K562 (cell line): Measurements from ENCODE around the gene GMEB2. TPM values are rescaled to one million over a fixed set of nuclear protein-coding genes. Genes with fewer than 3 reads are reported as not detected.

Experiments used
- ATAC-seq: fragments of 200-7000 bp; cut with Tn5 transposase; 3 replicates; pipeline ENCODE4 v1.9.1; 2020; ENCODE audit warnings: moderate library complexity
- BruUV-seq: library from RNA; stranded (reverse); fragments of 400-500 nt; replicated peaks from 2 replicates; lab custom pipeline; 2021; lab: Mats Ljungman, UMichigan
- CTCF ChIA-PET: fragments of 300-600 bp; formaldehyde crosslinking; extraction: SDS; loops from one replicate; lab custom pipeline; 2021; ENCODE audit warnings: low intra/inter-chr PET ratio; lab: Yijun Ruan, JAX
- POLR2A ChIA-PET: fragments of 300-600, 350-650 bp; sonication (Branson Sonifier 250); formaldehyde crosslinking; extraction: SDS; loops from one replicate; lab custom pipeline; 2021; ENCODE audit warnings: antibody characterized with exemption, inconsistent platforms; lab: Yijun Ruan, JAX
- DNase-seq, 4 experiments: peaks; one replicate each; pipeline versions ENCODE4 v3.0.0 to v3.0.0-alpha.2; 2011 to 2018; ENCODE audit warnings: low spot score in 3 of 4, mixed read lengths in 3 of 4; ENCODE audit errors: extremely low read depth in 1 of 4
- FAIRE-seq: peaks from 2 replicates; lab custom pipeline; 2011; peaks lifted over from hg19 to GRCh38; lab: Jason Lieb, UNC
- H2AFZ ChIP-seq: 2 replicates; pipeline ENCODE4 v1.6.0; 2011; ENCODE audit warnings: low read depth, low read length, control low read depth, inconsistent platforms
- H3K27ac ChIP-seq: fragments of 200-600 bp; 3 replicates; pipeline ENCODE4 v1.8.0; 2011; ENCODE audit warnings: low read depth, mild to moderate bottlenecking, control low read depth, inconsistent platforms, low read length, moderate library complexity, mixed read lengths; ENCODE audit errors: extremely low read depth
- H3K27me3 ChIP-seq, 2 experiments: fragments of 300-600 bp in 1 of 2; 2 replicates in 1 of 2; 3 replicates in 1 of 2; pipeline versions ENCODE4 v1.6.0 to v1.8.0; 2011; ENCODE audit warnings: inconsistent platforms in 2 of 2, low read length in 2 of 2, mild to moderate bottlenecking in 1 of 2, mixed read lengths in 1 of 2, moderate library complexity in 1 of 2; ENCODE audit not compliant: control insufficient read depth in 2 of 2, insufficient read depth in 2 of 2
- H3K36me3 ChIP-seq: fragments of 300-600 bp; 3 replicates; pipeline ENCODE4 v1.8.0; 2011; ENCODE audit warnings: mild to moderate bottlenecking, low read length, inconsistent platforms; ENCODE audit not compliant: control insufficient read depth, insufficient read depth
- H3K4me1 ChIP-seq, 2 experiments: fragments of 200-600 bp in 1 of 2; replicated peaks in 1 of 2; 2 replicates in 1 of 2; 3 replicates in 1 of 2; pipeline versions ENCODE4 v1.5.1 to v1.8.0; 2011; ENCODE audit warnings: inconsistent platforms in 2 of 2, low read length in 2 of 2, mild to moderate bottlenecking in 1 of 2, mixed read lengths in 1 of 2, moderate library complexity in 1 of 2; ENCODE audit not compliant: control insufficient read depth in 2 of 2, insufficient read depth in 2 of 2
- H3K4me2 ChIP-seq: 2 replicates; pipeline ENCODE4 v1.6.1; 2011; ENCODE audit warnings: low read length, control low read depth, inconsistent platforms, mixed read lengths; ENCODE audit not compliant: insufficient read depth
- H3K4me3 ChIP-seq: fragments of 200-600 bp; sonication (generic), shearing (Covaris generic); 2 replicates; pipeline ENCODE4 v1.5.1; 2016; ENCODE audit warnings: control low read depth, inconsistent platforms
- H3K79me2 ChIP-seq: fragments of 200-600 bp; 3 replicates; pipeline ENCODE4 v1.8.0; 2011; ENCODE audit warnings: low read length, inconsistent platforms; ENCODE audit not compliant: control insufficient read depth, insufficient read depth
- H3K9ac ChIP-seq, 2 experiments: 2 replicates each; pipeline versions ENCODE4 v1.6.0 to v1.6.1; 2011; ENCODE audit warnings: low read depth in 2 of 2, low read length in 2 of 2, control low read depth in 1 of 2, inconsistent platforms in 1 of 2, mild to moderate bottlenecking in 1 of 2, mixed read lengths in 1 of 2; ENCODE audit not compliant: insufficient read depth in 1 of 2
- H3K9me1 ChIP-seq: one replicate; pipeline ENCODE4 v1.6.0; 2011; ENCODE audit warnings: inconsistent platforms, mild to moderate bottlenecking, low read length, moderate library complexity; ENCODE audit not compliant: control insufficient read depth, insufficient read depth
- H3K9me3 ChIP-seq: replicated peaks from 2 replicates; pipeline ENCODE4 v1.5.1; 2011; ENCODE audit warnings: low read depth, low read length, inconsistent platforms; ENCODE audit not compliant: control insufficient read depth, insufficient read depth
- H4K20me1 ChIP-seq: replicated peaks from 2 replicates; pipeline ENCODE4 v1.6.1; 2011; ENCODE audit warnings: low read length, inconsistent platforms, mixed read lengths; ENCODE audit not compliant: control insufficient read depth, insufficient read depth
- CTBP1 ChIP-seq: fragments of 450-650 bp; IDR thresholded peaks from 2 replicates; pipeline ENCODE4 v1.6.1; 2016; ENCODE audit warnings: borderline replicate concordance
- ESRRB ChIP-seq: fragments of 250-450 bp; sonication (Bioruptor Pico); IDR thresholded peaks from 2 replicates; pipeline ENCODE4 v1.5.0; 2020; ENCODE audit warnings: mild to moderate bottlenecking, moderate library complexity, borderline replicate concordance
- L3MBTL2 ChIP-seq: fragments of 450-650 bp; IDR thresholded peaks from 2 replicates; pipeline ENCODE4 v1.6.1; 2016; ENCODE audit warnings: mild to moderate bottlenecking, moderate library complexity
- LEF1 ChIP-seq: fragments of 450-650 bp; IDR thresholded peaks from 2 replicates; pipeline ENCODE4 v1.6.1; 2016; ENCODE audit warnings: mild to moderate bottlenecking
- PHF21A ChIP-seq: fragments of 450-650 bp; IDR thresholded peaks from 2 replicates; pipeline ENCODE4 v1.6.1; 2017; ENCODE audit warnings: low read depth, borderline replicate concordance
- SOX6 ChIP-seq: fragments of 450-650 bp; IDR thresholded peaks from 2 replicates; pipeline ENCODE4 v1.6.1; 2014; ENCODE audit warnings: mild to moderate bottlenecking
- STAT5B ChIP-seq: fragments of 250-450 bp; sonication (Bioruptor Pico); IDR thresholded peaks from 2 replicates; pipeline ENCODE4 v1.8.0; 2021; ENCODE audit warnings: mild to moderate bottlenecking, inconsistent platforms
- ZFP36 ChIP-seq: fragments of 150-350 bp; IDR thresholded peaks from 2 replicates; pipeline ENCODE4 v1.6.1; 2018; ENCODE audit warnings: low read length, low read depth; ENCODE audit not compliant: partially characterized antibody
- ZNF197 ChIP-seq: fragments of 200-800 bp; sonication (Bioruptor generic); IDR thresholded peaks from 2 replicates; pipeline ENCODE4 v1.6.1; 2016; ENCODE audit warnings: low read depth, missing genetic modification characterization, missing compliant biosample characterization
- ZNF444 ChIP-seq: fragments of 250-450 bp; sonication (Bioruptor Pico); IDR thresholded peaks from 2 replicates; pipeline ENCODE4 v1.4.0; 2020; ENCODE audit warnings: mild to moderate bottlenecking, moderate library complexity
- ZNF79 ChIP-seq: fragments of 250-450 bp; sonication (Bioruptor Pico); IDR thresholded peaks from 2 replicates; pipeline ENCODE4 v1.4.0; 2020; ENCODE audit warnings: low read depth, mild to moderate bottlenecking, moderate library complexity
- WGBS: fragments of 100-300 bp; shearing (Covaris generic); methylation state at CpG from one replicate; pipeline ENCODE4 v1.1.6; 2016; ENCODE audit warnings: low coverage, mixed read lengths; ENCODE audit not compliant: insufficient coverage; ENCODE audit errors: missing lambda C conversion rate; 5-methylcytosine and 5-hydroxymethylcytosine counted together
- in situ Hi-C: fragments of 300-500 bp; cut with MboI; formaldehyde crosslinking; loops from 4 replicates; pipeline ENCODE4 v1.15.0; 2018; ENCODE audit warnings: inconsistent platforms, mixed read lengths
- intact Hi-C: fragments of 100-400 bp; cut with micrococcal nuclease; formaldehyde crosslinking; loops from 2 replicates; pipeline ENCODE4 v1.14.2; 2022
- polyA plus RNA-seq, 8 experiments: library from polyadenylated mRNA; depleted of rRNA in 4 of 8; stranded (reverse) in 5 of 8; unstranded in 3 of 8; fragments of >200 nt; fragmentation: Nextera tagmentation in 2 of 8; fragmentation: Illumina TruSeq in 1 of 8; extraction: Ambion mirVana in 2 of 8; extraction: Trizol in 1 of 8; gene quantifications; 2 replicates each; pipeline versions ENCODE4 v1.2.1 to v1.2.3, GENCODE V29; 2011 to 2014; ENCODE audit warnings: inconsistent platforms in 1 of 8, missing spikeins in 1 of 8
- total RNA-seq, 7 experiments: library from RNA; depleted of rRNA in 6 of 7; stranded (reverse); fragments of >200 nt in 6 of 7; fragmentation: Illumina TruSeq in 2 of 7; extraction: Trizol in 2 of 7; gene quantifications; 2 replicates each; pipeline versions ENCODE4 v1.2.1 to v1.2.3, GENCODE V29; 2011 to 2021; ENCODE audit warnings: low replicate concordance in 1 of 7
- TF ChIP-seq, protein P1 (sequence below): fragments of 450-650 bp; IDR thresholded peaks from 2 replicates; pipeline ENCODE4 v1.6.1; 2016
- TF ChIP-seq, protein P2 (sequence below): fragments of 450-650 bp; IDR thresholded peaks from 2 replicates; pipeline ENCODE4 v1.6.1; 2016; ENCODE audit warnings: mild to moderate bottlenecking

GMEB2 gene
- total and polyA plus RNA-seq, 9 of the 15 experiments (the other 6 are each of a cell fraction or from before 2014, with no cell fraction given) = 0.03 to 13.9 (median 6.3) TPM

DNA sequence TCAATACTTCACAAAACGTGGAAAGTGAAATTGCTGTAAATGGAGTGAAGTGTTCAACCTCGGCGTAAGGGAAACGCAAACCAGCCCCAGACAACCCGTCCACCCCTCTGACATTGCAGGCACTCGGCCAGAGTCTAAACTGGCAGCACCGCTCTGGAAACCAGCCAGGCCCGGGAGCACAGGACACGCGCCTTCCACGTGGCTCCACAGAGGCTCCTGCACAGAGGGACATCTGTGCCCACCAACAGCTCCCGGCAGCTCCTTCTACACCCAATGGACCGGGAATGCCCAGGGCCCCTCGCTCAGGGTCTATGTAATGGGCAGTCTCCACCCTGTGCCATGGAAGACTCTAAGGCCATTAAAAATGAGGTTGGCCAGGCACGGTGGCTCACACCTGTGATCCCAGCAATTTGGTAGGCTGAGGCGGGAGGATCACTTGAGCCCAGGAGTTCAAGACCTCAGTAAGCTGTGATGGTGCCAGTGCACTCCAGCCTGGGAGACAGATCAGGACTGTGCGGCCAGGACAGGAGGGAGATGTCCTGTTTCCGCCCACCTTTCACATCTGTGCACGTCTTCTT, 49.5 kb downstream of the GMEB2 start:
- BruUV-seq = no TSS peak
- Histone ChIP-seq H3K9me3 (no peaks in the 10 kb centered on the region), H4K20me1 (peaks cover 3% of the 10 kb centered on the region; the same call in 1 of the 2 replicates), H3K36me3 (no peaks in the 10 kb centered on the region), H3K9me1 (peaks cover 3% of the 10 kb centered on the region), H3K27ac (no peak overlapping the region), H3K9ac (no peak overlapping the region), H2AFZ (peak overlapping the region; percentile 55; the same call in 1 of the 2 replicates), H3K4me2 (no peak overlapping the region), H3K27me3 (no peaks in the 10 kb centered on the region), H3K4me1 (peaks cover 8 to 47% of the 10 kb centered on the region in 2 experiments), H3K4me3 (no peak overlapping the region), H3K79me2 (no peaks in the 10 kb centered on the region)
- intact Hi-C loops = no loop called here
- CTCF ChIA-PET = no interaction called here
- in situ Hi-C loops = no loop called here
- POLR2A ChIA-PET = interaction anchor here (0.8 to 1.3 kb wide), 2 partner anchors 10 to 34 kb away, joined by 3 read pairs; no protein-coding TSS in a partner anchor
- FAIRE-seq (no peak), ATAC-seq (no peak), DNase-seq (no peak)
- TF ChIP-seq PHF21A (no peak), SOX6 (no peak), ZNF79 (CRISPR knock-in tag) (no peak), ZFP36 (no peak)
- WGBS = 62% methylated on average over 19 of the region's 19 CpGs

DNA sequence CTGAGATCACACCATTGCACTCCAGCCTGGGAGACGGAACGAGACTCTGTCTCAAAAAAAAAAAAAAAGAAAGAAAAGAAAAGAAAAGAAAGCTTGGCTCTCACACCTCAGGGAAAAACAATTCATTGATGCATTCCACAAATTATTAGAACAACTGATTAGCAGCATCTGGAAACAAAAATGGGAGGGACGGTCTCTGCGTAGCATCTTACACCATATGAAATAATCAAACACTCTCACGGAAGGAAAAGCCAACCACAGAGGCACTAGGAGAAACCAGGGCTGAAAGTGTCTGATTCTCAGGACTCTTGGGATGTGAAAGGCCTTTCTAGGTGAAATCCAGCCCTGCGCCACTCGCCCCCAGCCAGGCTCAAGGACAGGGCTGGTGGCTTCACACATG, 50.6 kb downstream of the GMEB2 start:
- H3K9ac ChIP-seq = no peak overlapping the region
- no peaks in the 10 kb centered on the region for H3K27me3 ChIP-seq
- H3K4me3 ChIP-seq = no peak overlapping the region
- no peaks in the 10 kb centered on the region for H3K9me3 ChIP-seq
- H3K4me2 ChIP-seq = no peak overlapping the region
- in situ Hi-C loops = no loop called here
- WGBS = 51% methylated on average over 5 of the region's 7 CpGs
- intact Hi-C loops = no loop called here
- H4K20me1 ChIP-seq = peaks cover 3% of the 10 kb centered on the region; the same call in 1 of the 2 replicates
- no peaks in the 10 kb centered on the region for H3K79me2 ChIP-seq
- H3K36me3 ChIP-seq = no peaks in the 10 kb centered on the region
- peaks cover 8 to 54% of the 10 kb centered on the region in 2 experiments for H3K4me1 ChIP-seq
- no peak for FAIRE-seq
- ChIA-PET POLR2A (interaction anchor here (1.3 kb wide), 1 partner anchor 33 kb away, joined by 3 read pairs; no protein-coding TSS in a partner anchor), CTCF (no interaction called here)
- no peak for ATAC-seq
- peaks cover 3% of the 10 kb centered on the region for H3K9me1 ChIP-seq
- BruUV-seq = no TSS peak
- H3K27ac ChIP-seq = no peak overlapping the region
- H2AFZ ChIP-seq = no peak overlapping the region; the same call in 1 of the 2 replicates
- DNase-seq = no peak
- TF ChIP-seq L3MBTL2 (no peak), CTBP1 (no peak), ESRRB (CRISPR knock-in tag) (no peak), ZNF444 (no peak), STAT5B (no peak), ZNF197 (CRISPR knock-in tag) (no peak), LEF1 (no peak)
- TF ChIP-seq, protein P1, sequence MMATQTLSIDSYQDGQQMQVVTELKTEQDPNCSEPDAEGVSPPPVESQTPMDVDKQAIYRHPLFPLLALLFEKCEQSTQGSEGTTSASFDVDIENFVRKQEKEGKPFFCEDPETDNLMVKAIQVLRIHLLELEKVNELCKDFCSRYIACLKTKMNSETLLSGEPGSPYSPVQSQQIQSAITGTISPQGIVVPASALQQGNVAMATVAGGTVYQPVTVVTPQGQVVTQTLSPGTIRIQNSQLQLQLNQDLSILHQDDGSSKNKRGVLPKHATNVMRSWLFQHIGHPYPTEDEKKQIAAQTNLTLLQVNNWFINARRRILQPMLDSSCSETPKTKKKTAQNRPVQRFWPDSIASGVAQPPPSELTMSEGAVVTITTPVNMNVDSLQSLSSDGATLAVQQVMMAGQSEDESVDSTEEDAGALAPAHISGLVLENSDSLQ = no peak
- TF ChIP-seq, protein P2, sequence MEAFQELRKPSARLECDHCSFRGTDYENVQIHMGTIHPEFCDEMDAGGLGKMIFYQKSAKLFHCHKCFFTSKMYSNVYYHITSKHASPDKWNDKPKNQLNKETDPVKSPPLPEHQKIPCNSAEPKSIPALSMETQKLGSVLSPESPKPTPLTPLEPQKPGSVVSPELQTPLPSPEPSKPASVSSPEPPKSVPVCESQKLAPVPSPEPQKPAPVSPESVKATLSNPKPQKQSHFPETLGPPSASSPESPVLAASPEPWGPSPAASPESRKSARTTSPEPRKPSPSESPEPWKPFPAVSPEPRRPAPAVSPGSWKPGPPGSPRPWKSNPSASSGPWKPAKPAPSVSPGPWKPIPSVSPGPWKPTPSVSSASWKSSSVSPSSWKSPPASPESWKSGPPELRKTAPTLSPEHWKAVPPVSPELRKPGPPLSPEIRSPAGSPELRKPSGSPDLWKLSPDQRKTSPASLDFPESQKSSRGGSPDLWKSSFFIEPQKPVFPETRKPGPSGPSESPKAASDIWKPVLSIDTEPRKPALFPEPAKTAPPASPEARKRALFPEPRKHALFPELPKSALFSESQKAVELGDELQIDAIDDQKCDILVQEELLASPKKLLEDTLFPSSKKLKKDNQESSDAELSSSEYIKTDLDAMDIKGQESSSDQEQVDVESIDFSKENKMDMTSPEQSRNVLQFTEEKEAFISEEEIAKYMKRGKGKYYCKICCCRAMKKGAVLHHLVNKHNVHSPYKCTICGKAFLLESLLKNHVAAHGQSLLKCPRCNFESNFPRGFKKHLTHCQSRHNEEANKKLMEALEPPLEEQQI = no peak
